ENCODE data around the gene MAS1.

DNA sequence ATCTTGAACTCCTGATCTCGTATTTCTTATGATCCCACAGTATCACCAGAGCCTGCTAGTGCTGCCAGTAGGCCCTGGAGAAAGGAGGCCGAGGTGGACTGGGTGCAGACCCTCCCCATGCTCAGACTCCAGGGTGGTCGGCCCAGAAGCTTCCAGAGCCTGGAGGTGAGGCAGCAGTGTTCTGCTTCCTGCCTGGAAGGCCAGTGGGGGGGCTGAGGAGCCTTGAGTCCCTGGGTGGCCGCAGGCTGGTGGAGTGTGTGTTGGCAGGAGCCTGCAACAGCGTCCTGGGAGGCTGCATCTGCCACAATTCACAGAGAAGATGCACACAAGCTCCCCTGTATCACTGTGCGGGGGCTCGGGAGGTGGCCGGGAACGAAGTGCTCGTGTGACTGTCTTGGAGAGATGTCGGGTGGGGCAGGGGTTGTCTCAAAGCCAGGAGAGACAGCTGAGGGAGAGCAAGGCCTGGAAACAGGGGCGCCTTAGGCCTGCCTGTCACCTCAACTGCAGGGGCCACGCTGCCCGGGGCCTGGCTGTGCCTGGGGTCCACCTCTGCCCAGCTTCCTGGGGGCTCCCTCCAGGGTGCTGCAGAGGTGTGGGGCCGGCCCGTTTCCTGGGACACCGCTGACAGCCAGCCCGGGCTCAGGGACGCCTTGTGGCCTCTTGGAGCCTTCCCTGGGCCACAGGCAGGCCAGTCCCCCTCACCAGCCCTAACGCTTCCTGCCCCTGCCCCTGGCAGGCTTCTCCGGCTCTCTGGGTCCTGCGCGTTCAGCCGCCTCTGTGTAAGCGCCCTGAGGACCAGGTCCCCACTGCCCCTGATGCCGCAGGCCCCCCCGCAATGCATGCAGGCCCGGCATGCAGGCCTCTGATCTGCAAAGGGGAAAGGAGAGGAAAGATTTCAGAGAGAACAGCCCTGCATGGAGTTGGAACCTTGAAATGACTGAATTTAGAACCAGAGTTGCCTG, 24.2 kb upstream of the MAS1 start:
- TF ChIP-seq, protein P1, sequence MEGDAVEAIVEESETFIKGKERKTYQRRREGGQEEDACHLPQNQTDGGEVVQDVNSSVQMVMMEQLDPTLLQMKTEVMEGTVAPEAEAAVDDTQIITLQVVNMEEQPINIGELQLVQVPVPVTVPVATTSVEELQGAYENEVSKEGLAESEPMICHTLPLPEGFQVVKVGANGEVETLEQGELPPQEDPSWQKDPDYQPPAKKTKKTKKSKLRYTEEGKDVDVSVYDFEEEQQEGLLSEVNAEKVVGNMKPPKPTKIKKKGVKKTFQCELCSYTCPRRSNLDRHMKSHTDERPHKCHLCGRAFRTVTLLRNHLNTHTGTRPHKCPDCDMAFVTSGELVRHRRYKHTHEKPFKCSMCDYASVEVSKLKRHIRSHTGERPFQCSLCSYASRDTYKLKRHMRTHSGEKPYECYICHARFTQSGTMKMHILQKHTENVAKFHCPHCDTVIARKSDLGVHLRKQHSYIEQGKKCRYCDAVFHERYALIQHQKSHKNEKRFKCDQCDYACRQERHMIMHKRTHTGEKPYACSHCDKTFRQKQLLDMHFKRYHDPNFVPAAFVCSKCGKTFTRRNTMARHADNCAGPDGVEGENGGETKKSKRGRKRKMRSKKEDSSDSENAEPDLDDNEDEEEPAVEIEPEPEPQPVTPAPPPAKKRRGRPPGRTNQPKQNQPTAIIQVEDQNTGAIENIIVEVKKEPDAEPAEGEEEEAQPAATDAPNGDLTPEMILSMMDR (IDR thresholded peaks at IDR 0.05) = no peak
- TF ChIP-seq, protein P2, sequence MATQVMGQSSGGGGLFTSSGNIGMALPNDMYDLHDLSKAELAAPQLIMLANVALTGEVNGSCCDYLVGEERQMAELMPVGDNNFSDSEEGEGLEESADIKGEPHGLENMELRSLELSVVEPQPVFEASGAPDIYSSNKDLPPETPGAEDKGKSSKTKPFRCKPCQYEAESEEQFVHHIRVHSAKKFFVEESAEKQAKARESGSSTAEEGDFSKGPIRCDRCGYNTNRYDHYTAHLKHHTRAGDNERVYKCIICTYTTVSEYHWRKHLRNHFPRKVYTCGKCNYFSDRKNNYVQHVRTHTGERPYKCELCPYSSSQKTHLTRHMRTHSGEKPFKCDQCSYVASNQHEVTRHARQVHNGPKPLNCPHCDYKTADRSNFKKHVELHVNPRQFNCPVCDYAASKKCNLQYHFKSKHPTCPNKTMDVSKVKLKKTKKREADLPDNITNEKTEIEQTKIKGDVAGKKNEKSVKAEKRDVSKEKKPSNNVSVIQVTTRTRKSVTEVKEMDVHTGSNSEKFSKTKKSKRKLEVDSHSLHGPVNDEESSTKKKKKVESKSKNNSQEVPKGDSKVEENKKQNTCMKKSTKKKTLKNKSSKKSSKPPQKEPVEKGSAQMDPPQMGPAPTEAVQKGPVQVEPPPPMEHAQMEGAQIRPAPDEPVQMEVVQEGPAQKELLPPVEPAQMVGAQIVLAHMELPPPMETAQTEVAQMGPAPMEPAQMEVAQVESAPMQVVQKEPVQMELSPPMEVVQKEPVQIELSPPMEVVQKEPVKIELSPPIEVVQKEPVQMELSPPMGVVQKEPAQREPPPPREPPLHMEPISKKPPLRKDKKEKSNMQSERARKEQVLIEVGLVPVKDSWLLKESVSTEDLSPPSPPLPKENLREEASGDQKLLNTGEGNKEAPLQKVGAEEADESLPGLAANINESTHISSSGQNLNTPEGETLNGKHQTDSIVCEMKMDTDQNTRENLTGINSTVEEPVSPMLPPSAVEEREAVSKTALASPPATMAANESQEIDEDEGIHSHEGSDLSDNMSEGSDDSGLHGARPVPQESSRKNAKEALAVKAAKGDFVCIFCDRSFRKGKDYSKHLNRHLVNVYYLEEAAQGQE (IDR thresholded peaks at IDR 0.05) = no peak
- TF ChIP-seq POLR2A (IDR thresholded peaks at IDR 0.05; ENCODE audit: low read length) (no peak), RAD21 (conservative IDR thresholded peaks at IDR 0.05 in 1 of 2, IDR thresholded peaks at IDR 0.05 in 1 of 2) (no peak)
